LNCaP clone FGC (cell line): Measurements from ENCODE around the gene NCCRP1.

Experiments used
- DNase-seq: peaks from one replicate; pipeline ENCODE4 v3.0.0-alpha.2; 2011; ENCODE audit warnings: low read depth
- H3K4me3 ChIP-seq: 2 replicates; pipeline ENCODE4 v1.5.1; 2011; ENCODE audit warnings: mild to moderate bottlenecking, low read depth, low read length, control low read depth
- CTCF ChIP-seq: IDR thresholded peaks from 2 replicates; pipeline ENCODE4 v1.5.1; 2012; ENCODE audit warnings: mild to moderate bottlenecking; ENCODE audit not compliant: control insufficient read depth, insufficient read depth; ENCODE audit errors: extremely low read depth

Gene NCCRP1

GRCh38 chr19:39170386-39171231 is 26.2 kb upstream of the NCCRP1 start:
- DNase-seq: no peak
- no peak overlapping the region for H3K4me3 ChIP-seq
- TF ChIP-seq CTCF: no peak

- no peak for DNase-seq
- TF ChIP-seq CTCF: no peak
- H3K4me3 ChIP-seq: no peak overlapping the region
Observed at GRCh38 chr19:39171479-39172465, 25.0 kb upstream of the NCCRP1 start.

DNA sequence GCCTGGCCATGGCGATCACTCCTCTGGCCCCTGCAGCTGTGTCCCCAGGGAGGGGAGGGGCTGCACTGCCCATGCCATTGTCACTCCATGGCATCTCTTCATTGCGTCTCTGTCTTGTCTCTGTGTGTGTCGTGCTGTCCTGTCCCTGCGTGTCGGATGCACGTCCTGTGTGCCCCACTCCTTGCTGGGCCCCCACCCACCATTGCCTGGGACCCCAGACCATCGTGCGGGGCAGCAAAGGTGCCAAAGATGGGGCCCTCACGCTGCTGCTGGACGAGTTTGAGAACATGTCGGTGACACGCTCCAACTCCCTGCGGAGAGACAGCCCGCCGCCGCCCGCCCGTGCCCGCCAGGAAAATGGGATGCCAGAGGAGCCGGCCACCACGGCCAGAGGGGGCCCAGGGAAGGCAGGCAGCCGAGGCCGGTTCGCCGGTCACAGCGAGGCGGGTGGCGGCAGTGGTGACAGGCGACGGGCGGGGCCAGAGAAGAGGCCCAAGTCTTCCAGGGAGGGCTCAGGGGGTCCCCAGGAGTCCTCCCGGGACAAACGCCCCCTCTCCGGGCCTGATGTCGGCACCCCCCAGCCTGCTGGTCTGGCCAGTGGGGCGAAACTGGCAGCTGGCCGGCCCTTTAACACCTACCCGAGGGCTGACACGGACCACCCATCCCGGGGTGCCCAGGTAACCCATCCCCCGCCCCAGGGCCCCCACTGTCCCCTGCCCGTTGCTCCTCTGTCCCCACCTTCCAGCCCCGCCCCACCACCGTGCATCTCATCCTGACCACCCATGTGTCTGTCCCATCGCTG is 23.9 kb upstream of the NCCRP1 start:
- no peak for TF ChIP-seq CTCF
- no peak overlapping the region for H3K4me3 ChIP-seq
- DNase-seq: no peak

GRCh38 chr19:39173502-39173991 is 23.2 kb upstream of the NCCRP1 start:
- no peak overlapping the region for H3K4me3 ChIP-seq
- TF ChIP-seq CTCF: no peak
- DNase-seq: no peak

GRCh38 chr19:39174142-39174541 is 22.6 kb upstream of the NCCRP1 start:
- DNase-seq: no peak
- H3K4me3 ChIP-seq: no peak overlapping the region
- no peak for TF ChIP-seq CTCF
